Thoracic aorta (tissue), 2 donors: ENCODE results near the gene EIPR1. TPM values are rescaled to one million over a fixed set of nuclear protein-coding genes. Genes with fewer than 3 reads are reported as not detected.

Experiments
- ATAC-seq: fragments of 150-250 bp; one replicate; pipeline ENCODE4 v1.8.0; 2017; ENCODE audit warnings: low read depth; ENCODE audit not compliant: insufficient number of reproducible peaks, low FRiP score
- DNase-seq: peaks from one replicate; pipeline ENCODE4 v3.0.0-alpha.2; 2020; ENCODE audit warnings: low spot score
- H3K27ac ChIP-seq, 2 donors: fragments of 200-600 bp; sonication (generic); 1 replicate in 1 of 2; 2 replicates in 1 of 2; pipeline ENCODE4 v1.5.1; 2016; ENCODE audit warnings: mild to moderate bottlenecking in 2 of 2, moderate library complexity in 2 of 2
- H3K27me3 ChIP-seq: fragments of 200-600 bp; sonication (generic); replicated peaks from 2 replicates; pipeline ENCODE4 v1.6.0; 2016; ENCODE audit warnings: mild to moderate bottlenecking; ENCODE audit not compliant: insufficient read depth
- H3K36me3 ChIP-seq: fragments of 200-600 bp; sonication (generic); one replicate; pipeline ENCODE4 v1.5.1; 2016
- H3K4me1 ChIP-seq, 2 donors: fragments of 200-600 bp; sonication (generic); 1 replicate in 1 of 2; 2 replicates in 1 of 2; pipeline versions ENCODE4 v1.5.1 to v1.6.0; 2016; ENCODE audit warnings: low read depth in 2 of 2, mild to moderate bottlenecking in 1 of 2; ENCODE audit not compliant: control insufficient read depth in 1 of 2
- H3K4me3 ChIP-seq: fragments of 200-600 bp; sonication (generic); 2 replicates; pipeline ENCODE4 v1.5.1; 2016; ENCODE audit warnings: mild to moderate bottlenecking
- H3K9me3 ChIP-seq: fragments of 200-600 bp; sonication (generic); 2 replicates; pipeline ENCODE4 v1.5.1; 2016
- total RNA-seq, 2 donors: library from RNA; depleted of rRNA; stranded (reverse); fragments of >200 nt; gene quantifications; one replicate each; pipeline versions ENCODE4 v1.1.0 to v1.2.3, GENCODE V29; 2016
- TF ChIP-seq, protein P1 (sequence below): fragments of 200-600 bp; sonication (generic); IDR thresholded peaks from one replicate; pipeline ENCODE4 v1.5.1; 2019; ENCODE audit warnings: antibody characterized with exemption

The EIPR1 gene
- total RNA-seq, 2 donors from 2014 or later = 17.9 to 40.6 TPM

DNA sequence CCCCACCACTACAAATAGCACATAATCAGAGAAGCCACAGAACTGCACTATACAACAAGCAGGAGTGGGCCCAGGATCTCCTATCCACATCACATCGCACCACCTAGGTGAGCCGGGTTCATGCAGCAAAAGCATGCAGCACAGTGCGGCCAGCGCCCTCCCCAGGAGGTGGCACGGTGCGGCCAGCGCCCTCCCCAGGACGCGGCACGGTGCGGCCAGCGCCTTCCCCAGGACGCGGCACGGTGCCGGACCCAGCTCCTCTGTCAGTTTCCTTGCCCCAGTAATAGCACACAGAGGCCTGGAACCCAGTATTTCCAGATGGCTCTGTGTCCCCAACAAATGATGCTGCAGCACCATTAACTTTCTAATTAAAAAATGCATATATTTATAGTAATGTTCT, 114.1 kb downstream of the EIPR1 start:
- TF ChIP-seq, protein P1, sequence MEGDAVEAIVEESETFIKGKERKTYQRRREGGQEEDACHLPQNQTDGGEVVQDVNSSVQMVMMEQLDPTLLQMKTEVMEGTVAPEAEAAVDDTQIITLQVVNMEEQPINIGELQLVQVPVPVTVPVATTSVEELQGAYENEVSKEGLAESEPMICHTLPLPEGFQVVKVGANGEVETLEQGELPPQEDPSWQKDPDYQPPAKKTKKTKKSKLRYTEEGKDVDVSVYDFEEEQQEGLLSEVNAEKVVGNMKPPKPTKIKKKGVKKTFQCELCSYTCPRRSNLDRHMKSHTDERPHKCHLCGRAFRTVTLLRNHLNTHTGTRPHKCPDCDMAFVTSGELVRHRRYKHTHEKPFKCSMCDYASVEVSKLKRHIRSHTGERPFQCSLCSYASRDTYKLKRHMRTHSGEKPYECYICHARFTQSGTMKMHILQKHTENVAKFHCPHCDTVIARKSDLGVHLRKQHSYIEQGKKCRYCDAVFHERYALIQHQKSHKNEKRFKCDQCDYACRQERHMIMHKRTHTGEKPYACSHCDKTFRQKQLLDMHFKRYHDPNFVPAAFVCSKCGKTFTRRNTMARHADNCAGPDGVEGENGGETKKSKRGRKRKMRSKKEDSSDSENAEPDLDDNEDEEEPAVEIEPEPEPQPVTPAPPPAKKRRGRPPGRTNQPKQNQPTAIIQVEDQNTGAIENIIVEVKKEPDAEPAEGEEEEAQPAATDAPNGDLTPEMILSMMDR = no peak
- Histone ChIP-seq H3K36me3 (no peaks in the 10 kb centered on the region), H3K9me3 (no peaks in the 10 kb centered on the region), H3K4me3 (no peak overlapping the region), H3K27ac (no peak overlapping the region), H3K4me1 (no peaks in the 10 kb centered on the region), H3K27me3 (no peaks in the 10 kb centered on the region)
- no peak for ATAC-seq
- DNase-seq = no peak

DNA sequence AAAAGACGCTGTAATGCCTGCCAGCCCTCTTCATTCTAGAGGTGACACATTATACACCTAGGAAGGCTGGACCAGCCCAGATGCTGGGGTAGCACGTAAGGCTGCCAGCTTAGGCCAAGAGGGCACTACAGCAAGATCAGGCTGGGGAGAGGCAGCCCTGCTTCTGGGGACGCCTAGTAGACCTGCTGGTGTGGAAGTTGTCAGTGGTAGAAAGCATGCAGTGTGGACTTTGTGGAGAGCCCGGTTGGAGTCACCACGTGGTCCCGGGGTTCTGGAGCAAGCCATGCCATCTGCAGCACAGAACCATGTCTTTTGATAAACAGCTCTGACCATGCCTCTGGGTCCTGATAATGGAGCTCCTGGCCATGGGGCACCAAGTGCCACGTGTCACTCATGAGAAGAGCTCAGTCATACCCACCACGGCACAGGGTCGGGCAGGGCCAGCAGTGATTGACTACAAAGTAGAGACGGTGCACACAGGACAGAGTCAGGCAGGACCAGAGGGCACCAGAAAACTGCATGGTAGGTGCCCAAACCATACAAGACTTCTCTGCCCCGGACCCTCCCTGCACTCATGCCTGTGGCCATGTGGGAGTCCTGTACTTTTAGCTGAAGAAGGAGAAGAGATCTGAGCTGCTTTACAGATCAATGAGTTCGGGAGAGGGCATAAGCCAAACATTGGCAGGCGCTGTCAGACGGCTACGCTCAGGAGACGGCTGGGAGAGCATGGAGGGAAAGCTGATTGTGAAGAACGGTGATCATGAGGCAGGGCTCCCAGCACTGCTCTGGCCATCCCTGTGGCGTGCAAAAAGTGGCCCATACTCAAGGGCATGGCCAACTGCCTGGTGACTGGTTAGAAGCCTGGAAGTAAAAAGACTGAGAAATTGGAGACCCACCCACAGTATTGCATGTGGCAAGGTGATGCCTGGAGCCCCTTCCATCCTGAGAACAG, 114.9 kb downstream of the EIPR1 start:
- ATAC-seq = no peak

DNA sequence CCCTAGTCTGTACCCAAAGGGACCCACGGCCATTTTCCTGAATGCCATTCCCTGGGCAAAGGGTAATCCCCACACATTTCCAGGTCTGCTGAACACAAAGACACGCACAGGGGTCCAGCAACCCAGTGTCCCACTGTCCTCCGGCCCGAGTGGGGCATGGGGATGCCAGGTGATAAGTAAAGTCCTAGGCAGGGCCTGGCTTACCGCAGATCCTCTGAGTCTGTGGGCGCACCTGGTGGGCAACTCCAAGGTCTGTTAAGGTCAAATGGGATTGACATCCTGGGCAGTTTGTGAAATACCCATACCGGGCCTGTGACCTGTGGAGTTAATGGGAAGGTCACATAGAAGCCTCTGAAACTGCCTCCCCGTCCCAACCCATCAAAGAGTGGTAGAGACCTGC, 116.1 kb downstream of the EIPR1 start:
- Histone ChIP-seq H3K27ac (no peak overlapping the region), H3K9me3 (no peaks in the 10 kb centered on the region), H3K4me1 (no peaks in the 10 kb centered on the region), H3K36me3 (no peaks in the 10 kb centered on the region), H3K27me3 (no peaks in the 10 kb centered on the region), H3K4me3 (no peak overlapping the region)
- TF ChIP-seq, protein P1 = no peak
- ATAC-seq = no peak
- DNase-seq = no peak

More for the DNA sequence above, 114.9 kb downstream of the EIPR1 start:
- no peaks in the 10 kb centered on the region for H3K27me3 ChIP-seq
- no peaks in the 10 kb centered on the region for H3K4me1 ChIP-seq
- DNase-seq = no peak
- no peak overlapping the region for H3K4me3 ChIP-seq
- TF ChIP-seq, protein P1 = no peak
- H3K27ac ChIP-seq = no peak overlapping the region
- no peaks in the 10 kb centered on the region for H3K36me3 ChIP-seq
- H3K9me3 ChIP-seq = no peaks in the 10 kb centered on the region

DNA sequence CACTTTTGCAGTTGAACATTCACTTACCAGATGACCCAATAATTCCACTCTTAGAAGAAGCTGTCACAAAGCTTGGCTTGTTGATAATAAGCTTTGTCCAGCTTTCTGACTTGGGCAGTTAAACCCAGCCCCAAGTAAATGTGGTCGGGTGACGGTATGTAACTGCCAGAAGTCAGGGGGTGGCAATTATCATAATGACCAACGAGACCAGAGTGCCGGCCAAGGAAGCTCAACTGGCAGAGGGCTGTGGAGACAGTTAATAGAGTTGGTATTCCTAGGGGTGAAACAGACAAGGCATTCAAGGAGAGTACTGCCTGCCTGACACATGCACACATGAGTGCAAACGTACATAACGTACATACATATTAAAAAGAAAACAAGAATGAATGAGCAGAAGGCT, 116.7 kb downstream of the EIPR1 start:
- Histone ChIP-seq H3K27me3 (no peaks in the 10 kb centered on the region), H3K36me3 (no peaks in the 10 kb centered on the region), H3K27ac (no peak overlapping the region), H3K4me3 (no peak overlapping the region), H3K4me1 (no peaks in the 10 kb centered on the region), H3K9me3 (no peaks in the 10 kb centered on the region)
- TF ChIP-seq, protein P1 = no peak
- DNase-seq (no peak), ATAC-seq (no peak)

DNA sequence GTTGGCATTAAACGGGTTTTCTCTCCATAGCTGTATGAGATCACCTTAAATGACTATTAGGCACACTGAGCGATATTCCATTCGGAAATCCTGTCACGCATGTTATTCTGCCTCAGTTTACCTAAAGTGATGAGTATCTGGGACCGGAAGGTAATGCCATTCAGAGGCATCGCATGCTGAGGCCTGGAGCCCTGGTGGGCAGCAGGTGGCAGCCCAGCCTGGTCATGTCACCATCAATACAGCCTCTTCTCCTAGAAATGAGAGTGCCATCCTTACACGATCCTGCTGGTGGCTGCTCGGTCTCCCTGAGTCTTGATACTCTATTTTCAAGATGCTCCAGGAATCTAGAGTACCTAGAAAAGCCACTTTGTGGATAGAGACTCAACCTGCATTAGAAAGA, 119.8 kb downstream of the EIPR1 start:
- Histone ChIP-seq H3K4me1 (no peaks in the 10 kb centered on the region), H3K36me3 (no peaks in the 10 kb centered on the region), H3K9me3 (no peaks in the 10 kb centered on the region), H3K4me3 (no peak overlapping the region), H3K27me3 (no peaks in the 10 kb centered on the region), H3K27ac (no peak overlapping the region)
- no peak for ATAC-seq
- no peak for DNase-seq
- TF ChIP-seq, protein P1 = no peak
